GM23338 (cell line): Measurements from ENCODE around the gene LSM12. TPM values are rescaled to one million over a fixed set of nuclear protein-coding genes. Genes with fewer than 3 reads are reported as not detected.

Experiments
- ATAC-seq: fragments of 200-7000 bp; cut with Tn5 transposase; 3 replicates; pipeline ENCODE4 v1.9.1; 2020
- DNase-seq: peaks from one replicate; pipeline ENCODE4 v3.0.0-alpha.2; 2015; ENCODE audit warnings: low spot score
- H2AFZ ChIP-seq: fragments of 200-600 bp; sonication (generic); 2 replicates; pipeline ENCODE4 v1.8.0; 2016; ENCODE audit warnings: antibody characterized with exemption, mild to moderate bottlenecking, moderate library complexity
- H3F3A ChIP-seq: fragments of 200-600 bp; sonication (generic); replicated peaks from 2 replicates; pipeline ENCODE4 v1.8.0; 2017; ENCODE audit warnings: antibody characterized with exemption, mixed run types, low read depth
- H3K27ac ChIP-seq: fragments of 200-600 bp; sonication (generic); 2 replicates; pipeline ENCODE4 v1.6.1; 2016; ENCODE audit warnings: low read depth
- H3K27me3 ChIP-seq: fragments of 200-600 bp; sonication (generic); 2 replicates; pipeline ENCODE4 v1.8.0; 2016; ENCODE audit warnings: mild to moderate bottlenecking, mixed run types, moderate library complexity; ENCODE audit not compliant: insufficient read depth
- H3K36me3 ChIP-seq: fragments of 200-600 bp; sonication (generic); 2 replicates; pipeline ENCODE4 v1.8.0; 2016; ENCODE audit warnings: mild to moderate bottlenecking; ENCODE audit not compliant: insufficient read depth
- H3K4me1 ChIP-seq: fragments of 200-600 bp; sonication (generic); 2 replicates; pipeline ENCODE4 v1.8.0; 2016; ENCODE audit warnings: mild to moderate bottlenecking, moderate library complexity; ENCODE audit not compliant: insufficient read depth
- H3K4me2 ChIP-seq: fragments of 200-600 bp; sonication (generic); 2 replicates; pipeline ENCODE4 v1.7.1; 2017; ENCODE audit warnings: mixed run types
- H3K4me3 ChIP-seq: fragments of 200-600 bp; sonication (generic); 2 replicates; pipeline ENCODE4 v1.6.1; 2016; ENCODE audit warnings: mixed run types
- H3K79me2 ChIP-seq: fragments of 200-600 bp; sonication (generic); replicated peaks from 2 replicates; pipeline ENCODE4 v1.8.0; 2017; ENCODE audit warnings: mild to moderate bottlenecking; ENCODE audit not compliant: insufficient read depth
- H3K9me2 ChIP-seq: fragments of 200-600 bp; sonication (generic); 2 replicates; pipeline ENCODE4 v1.8.0; 2017; ENCODE audit not compliant: insufficient read depth
- H4K20me1 ChIP-seq: fragments of 200-600 bp; sonication (generic); replicated peaks from 2 replicates; pipeline ENCODE4 v1.8.0; 2017; ENCODE audit warnings: mild to moderate bottlenecking; ENCODE audit not compliant: insufficient read depth
- H3K27ac Mint-ChIP-seq: 2 replicates; pipeline ENCODE4 v1.8.0; 2020; ENCODE audit warnings: inconsistent platforms, mild to moderate bottlenecking, moderate library complexity, mixed read lengths
- H3K27me3 Mint-ChIP-seq: 3 replicates; pipeline ENCODE4 v1.8.0; 2022; ENCODE audit warnings: low read depth, mild to moderate bottlenecking, moderate library complexity, mixed read lengths, inconsistent platforms; ENCODE audit not compliant: insufficient read depth, poor library complexity
- H3K36me3 Mint-ChIP-seq: 3 replicates; pipeline ENCODE4 v1.8.0; 2021; ENCODE audit warnings: low read depth, mild to moderate bottlenecking, inconsistent platforms, moderate library complexity, mixed read lengths
- H3K4me1 Mint-ChIP-seq: 3 replicates; pipeline ENCODE4 v1.8.0; 2020; ENCODE audit warnings: mild to moderate bottlenecking, inconsistent platforms, mixed read lengths
- H3K4me3 Mint-ChIP-seq: 3 replicates; pipeline ENCODE4 v1.8.0; 2021; ENCODE audit warnings: moderate library complexity, mild to moderate bottlenecking, inconsistent platforms, mixed read lengths
- H3K9me3 Mint-ChIP-seq: 3 replicates; pipeline ENCODE4 v1.8.0; 2020; ENCODE audit warnings: moderate library complexity, mild to moderate bottlenecking, inconsistent platforms, mixed read lengths
- CREB1 ChIP-seq: fragments of 250-450 bp; sonication (Bioruptor Pico); IDR thresholded peaks from 2 replicates; pipeline ENCODE4 v1.5.0; 2020; ENCODE audit warnings: low read depth, mild to moderate bottlenecking, moderate library complexity
- CTCF ChIP-seq, 2 experiments: fragments of 200-600 bp in 1 of 2; sonication (generic) in 1 of 2; conservative IDR thresholded peaks; 2 replicates each; pipeline versions ENCODE4 v1.5.1 to v1.6.1; 2016 to 2017; ENCODE audit warnings: antibody characterized with exemption in 2 of 2, low read depth in 2 of 2, mild to moderate bottlenecking in 2 of 2, moderate library complexity in 1 of 2
- EZH2 ChIP-seq: fragments of 200-600 bp; sonication (generic); IDR thresholded peaks from one replicate; pipeline ENCODE4 v1.8.0; 2017; ENCODE audit warnings: antibody characterized with exemption, mild to moderate bottlenecking, low read depth; ENCODE audit not compliant: unreplicated experiment
- EZH2phosphoT487 ChIP-seq: fragments of 200-600 bp; sonication (generic); IDR thresholded peaks from one replicate; pipeline ENCODE4 v1.8.1; 2018; ENCODE audit warnings: antibody characterized with exemption; ENCODE audit not compliant: unreplicated experiment
- JUNB ChIP-seq: IDR thresholded peaks from one replicate; pipeline ENCODE4 v1.6.1; 2016; ENCODE audit warnings: antibody characterized with exemption; ENCODE audit not compliant: unreplicated experiment
- NANOG ChIP-seq: IDR thresholded peaks from 2 replicates; pipeline ENCODE4 v1.6.1; 2016; ENCODE audit warnings: antibody characterized with exemption, borderline replicate concordance
- POLR2AphosphoS5 ChIP-seq: IDR thresholded peaks from 2 replicates; pipeline ENCODE4 v1.6.1; 2016; ENCODE audit warnings: antibody characterized with exemption, low read depth
- STAT1 ChIP-seq: IDR thresholded peaks from one replicate; pipeline ENCODE4 v1.6.1; 2016; ENCODE audit warnings: antibody characterized with exemption; ENCODE audit not compliant: unreplicated experiment
- ZNF114 ChIP-seq: fragments of 250-450 bp; sonication (Bioruptor Pico); IDR thresholded peaks from 2 replicates; pipeline ENCODE4 v1.5.0; 2020; ENCODE audit warnings: mild to moderate bottlenecking, moderate library complexity
- ZNF331 ChIP-seq: fragments of 250-450 bp; sonication (Bioruptor Pico); IDR thresholded peaks from 2 replicates; pipeline ENCODE4 v1.5.0; 2020; ENCODE audit warnings: low read depth, mild to moderate bottlenecking, moderate library complexity
- polyA plus RNA-seq: library from polyadenylated mRNA; unstranded; fragments of >200 nt; fragmentation: Nextera tagmentation; extraction: Ambion mirVana; gene quantifications from 2 replicates; pipeline ENCODE4 v1.2.1, GENCODE V29; 2016
- total RNA-seq: library from RNA; depleted of rRNA; stranded (reverse); fragments of >200 nt; shearing (Covaris generic); gene quantifications from 2 replicates; pipeline ENCODE4 v1.2.3, GENCODE V29; 2014
- TF ChIP-seq, protein P1 (sequence below): fragments of 250-450 bp; sonication (Bioruptor Pico); IDR thresholded peaks from 2 replicates; pipeline ENCODE4 v1.5.0; 2020; ENCODE audit warnings: mild to moderate bottlenecking, moderate library complexity
- TF ChIP-seq, protein P2 (sequence below): IDR thresholded peaks from one replicate; pipeline ENCODE4 v1.6.1; 2018; ENCODE audit warnings: antibody characterized with exemption; ENCODE audit not compliant: unreplicated experiment
- TF ChIP-seq, protein P3 (sequence below): IDR thresholded peaks from 2 replicates; pipeline ENCODE4 v1.6.1; 2016; ENCODE audit warnings: antibody characterized with exemption

Gene LSM12
- total and polyA plus RNA-seq, 2 experiments from 2014 or later = 72.7 to 241 TPM

- peaks cover 10% of the 10 kb centered on the region for H3K4me1 ChIP-seq
- H3K4me3 ChIP-seq = no peak overlapping the region
- no peaks in the 10 kb centered on the region for H3K79me2 ChIP-seq
- H3K4me3 Mint-ChIP-seq = no peak overlapping the region
- H3K9me2 ChIP-seq = no peaks in the 10 kb centered on the region
- H2AFZ ChIP-seq = no peak overlapping the region
- no peak overlapping the region for H3K4me2 ChIP-seq
- H3K27ac ChIP-seq = no peak overlapping the region
- no peaks in the 10 kb centered on the region; the same call in 2 of the 3 replicates for H3K9me3 Mint-ChIP-seq
- no peaks in the 10 kb centered on the region for H3K27me3 ChIP-seq
- H3F3A ChIP-seq = 0 out of 2 replicates have a peak, but pooled peaks cover 13% of the 10 kb centered on the region
- H4K20me1 ChIP-seq = no peaks in the 10 kb centered on the region; the same call in 1 of the 2 replicates
- no peak overlapping the region for H3K27ac Mint-ChIP-seq
- DNase-seq (no peak), ATAC-seq (no peak)
- H3K4me1 Mint-ChIP-seq = peaks cover 35% of the 10 kb centered on the region
- peaks cover 23% of the 10 kb centered on the region for H3K27me3 Mint-ChIP-seq
- no peak for TF ChIP-seq ZNF331 (CRISPR knock-in tag)
- TF ChIP-seq, protein P1, sequence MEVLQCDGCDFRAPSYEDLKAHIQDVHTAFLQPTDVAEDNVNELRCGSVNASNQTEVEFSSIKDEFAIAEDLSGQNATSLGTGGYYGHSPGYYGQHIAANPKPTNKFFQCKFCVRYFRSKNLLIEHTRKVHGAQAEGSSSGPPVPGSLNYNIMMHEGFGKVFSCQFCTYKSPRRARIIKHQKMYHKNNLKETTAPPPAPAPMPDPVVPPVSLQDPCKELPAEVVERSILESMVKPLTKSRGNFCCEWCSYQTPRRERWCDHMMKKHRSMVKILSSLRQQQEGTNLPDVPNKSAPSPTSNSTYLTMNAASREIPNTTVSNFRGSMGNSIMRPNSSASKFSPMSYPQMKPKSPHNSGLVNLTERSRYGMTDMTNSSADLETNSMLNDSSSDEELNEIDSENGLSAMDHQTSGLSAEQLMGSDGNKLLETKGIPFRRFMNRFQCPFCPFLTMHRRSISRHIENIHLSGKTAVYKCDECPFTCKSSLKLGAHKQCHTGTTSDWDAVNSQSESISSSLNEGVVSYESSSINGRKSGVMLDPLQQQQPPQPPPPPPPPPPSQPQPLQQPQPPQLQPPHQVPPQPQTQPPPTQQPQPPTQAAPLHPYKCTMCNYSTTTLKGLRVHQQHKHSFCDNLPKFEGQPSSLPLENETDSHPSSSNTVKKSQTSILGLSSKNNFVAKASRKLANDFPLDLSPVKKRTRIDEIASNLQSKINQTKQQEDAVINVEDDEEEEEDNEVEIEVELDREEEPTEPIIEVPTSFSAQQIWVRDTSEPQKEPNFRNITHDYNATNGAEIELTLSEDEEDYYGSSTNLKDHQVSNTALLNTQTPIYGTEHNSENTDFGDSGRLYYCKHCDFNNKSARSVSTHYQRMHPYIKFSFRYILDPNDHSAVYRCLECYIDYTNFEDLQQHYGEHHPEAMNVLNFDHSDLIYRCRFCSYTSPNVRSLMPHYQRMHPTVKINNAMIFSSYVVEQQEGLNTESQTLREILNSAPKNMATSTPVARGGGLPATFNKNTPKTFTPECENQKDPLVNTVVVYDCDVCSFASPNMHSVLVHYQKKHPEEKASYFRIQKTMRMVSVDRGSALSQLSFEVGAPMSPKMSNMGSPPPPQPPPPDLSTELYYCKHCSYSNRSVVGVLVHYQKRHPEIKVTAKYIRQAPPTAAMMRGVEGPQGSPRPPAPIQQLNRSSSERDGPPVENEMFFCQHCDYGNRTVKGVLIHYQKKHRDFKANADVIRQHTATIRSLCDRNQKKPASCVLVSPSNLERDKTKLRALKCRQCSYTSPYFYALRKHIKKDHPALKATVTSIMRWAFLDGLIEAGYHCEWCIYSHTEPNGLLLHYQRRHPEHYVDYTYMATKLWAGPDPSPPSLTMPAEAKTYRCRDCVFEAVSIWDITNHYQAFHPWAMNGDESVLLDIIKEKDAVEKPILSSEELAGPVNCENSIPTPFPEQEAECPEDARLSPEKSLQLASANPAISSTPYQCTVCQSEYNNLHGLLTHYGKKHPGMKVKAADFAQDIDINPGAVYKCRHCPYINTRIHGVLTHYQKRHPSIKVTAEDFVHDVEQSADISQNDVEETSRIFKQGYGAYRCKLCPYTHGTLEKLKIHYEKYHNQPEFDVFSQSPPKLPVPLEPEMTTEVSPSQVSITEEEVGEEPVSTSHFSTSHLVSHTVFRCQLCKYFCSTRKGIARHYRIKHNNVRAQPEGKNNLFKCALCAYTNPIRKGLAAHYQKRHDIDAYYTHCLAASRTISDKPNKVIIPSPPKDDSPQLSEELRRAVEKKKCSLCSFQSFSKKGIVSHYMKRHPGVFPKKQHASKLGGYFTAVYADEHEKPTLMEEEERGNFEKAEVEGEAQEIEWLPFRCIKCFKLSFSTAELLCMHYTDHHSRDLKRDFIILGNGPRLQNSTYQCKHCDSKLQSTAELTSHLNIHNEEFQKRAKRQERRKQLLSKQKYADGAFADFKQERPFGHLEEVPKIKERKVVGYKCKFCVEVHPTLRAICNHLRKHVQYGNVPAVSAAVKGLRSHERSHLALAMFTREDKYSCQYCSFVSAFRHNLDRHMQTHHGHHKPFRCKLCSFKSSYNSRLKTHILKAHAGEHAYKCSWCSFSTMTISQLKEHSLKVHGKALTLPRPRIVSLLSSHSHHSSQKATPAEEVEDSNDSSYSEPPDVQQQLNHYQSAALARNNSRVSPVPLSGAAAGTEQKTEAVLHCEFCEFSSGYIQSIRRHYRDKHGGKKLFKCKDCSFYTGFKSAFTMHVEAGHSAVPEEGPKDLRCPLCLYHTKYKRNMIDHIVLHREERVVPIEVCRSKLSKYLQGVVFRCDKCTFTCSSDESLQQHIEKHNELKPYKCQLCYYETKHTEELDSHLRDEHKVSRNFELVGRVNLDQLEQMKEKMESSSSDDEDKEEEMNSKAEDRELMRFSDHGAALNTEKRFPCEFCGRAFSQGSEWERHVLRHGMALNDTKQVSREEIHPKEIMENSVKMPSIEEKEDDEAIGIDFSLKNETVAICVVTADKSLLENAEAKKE = no peak
- TF ChIP-seq POLR2AphosphoS5 = no peak
- TF ChIP-seq, protein P2, sequence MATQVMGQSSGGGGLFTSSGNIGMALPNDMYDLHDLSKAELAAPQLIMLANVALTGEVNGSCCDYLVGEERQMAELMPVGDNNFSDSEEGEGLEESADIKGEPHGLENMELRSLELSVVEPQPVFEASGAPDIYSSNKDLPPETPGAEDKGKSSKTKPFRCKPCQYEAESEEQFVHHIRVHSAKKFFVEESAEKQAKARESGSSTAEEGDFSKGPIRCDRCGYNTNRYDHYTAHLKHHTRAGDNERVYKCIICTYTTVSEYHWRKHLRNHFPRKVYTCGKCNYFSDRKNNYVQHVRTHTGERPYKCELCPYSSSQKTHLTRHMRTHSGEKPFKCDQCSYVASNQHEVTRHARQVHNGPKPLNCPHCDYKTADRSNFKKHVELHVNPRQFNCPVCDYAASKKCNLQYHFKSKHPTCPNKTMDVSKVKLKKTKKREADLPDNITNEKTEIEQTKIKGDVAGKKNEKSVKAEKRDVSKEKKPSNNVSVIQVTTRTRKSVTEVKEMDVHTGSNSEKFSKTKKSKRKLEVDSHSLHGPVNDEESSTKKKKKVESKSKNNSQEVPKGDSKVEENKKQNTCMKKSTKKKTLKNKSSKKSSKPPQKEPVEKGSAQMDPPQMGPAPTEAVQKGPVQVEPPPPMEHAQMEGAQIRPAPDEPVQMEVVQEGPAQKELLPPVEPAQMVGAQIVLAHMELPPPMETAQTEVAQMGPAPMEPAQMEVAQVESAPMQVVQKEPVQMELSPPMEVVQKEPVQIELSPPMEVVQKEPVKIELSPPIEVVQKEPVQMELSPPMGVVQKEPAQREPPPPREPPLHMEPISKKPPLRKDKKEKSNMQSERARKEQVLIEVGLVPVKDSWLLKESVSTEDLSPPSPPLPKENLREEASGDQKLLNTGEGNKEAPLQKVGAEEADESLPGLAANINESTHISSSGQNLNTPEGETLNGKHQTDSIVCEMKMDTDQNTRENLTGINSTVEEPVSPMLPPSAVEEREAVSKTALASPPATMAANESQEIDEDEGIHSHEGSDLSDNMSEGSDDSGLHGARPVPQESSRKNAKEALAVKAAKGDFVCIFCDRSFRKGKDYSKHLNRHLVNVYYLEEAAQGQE = no peak
- TF ChIP-seq ZNF114 = no peak
- TF ChIP-seq STAT1 = no peak
- TF ChIP-seq NANOG = no peak
- no peak for TF ChIP-seq EZH2phosphoT487
- no peak for TF ChIP-seq CREB1 (CRISPR knock-in tag)
- TF ChIP-seq JUNB = no peak
- TF ChIP-seq CTCF (conservative IDR thresholded peaks at IDR 0.05; ENCODE audit: low read depth in 2 of 2) = no peak
- TF ChIP-seq, protein P3, sequence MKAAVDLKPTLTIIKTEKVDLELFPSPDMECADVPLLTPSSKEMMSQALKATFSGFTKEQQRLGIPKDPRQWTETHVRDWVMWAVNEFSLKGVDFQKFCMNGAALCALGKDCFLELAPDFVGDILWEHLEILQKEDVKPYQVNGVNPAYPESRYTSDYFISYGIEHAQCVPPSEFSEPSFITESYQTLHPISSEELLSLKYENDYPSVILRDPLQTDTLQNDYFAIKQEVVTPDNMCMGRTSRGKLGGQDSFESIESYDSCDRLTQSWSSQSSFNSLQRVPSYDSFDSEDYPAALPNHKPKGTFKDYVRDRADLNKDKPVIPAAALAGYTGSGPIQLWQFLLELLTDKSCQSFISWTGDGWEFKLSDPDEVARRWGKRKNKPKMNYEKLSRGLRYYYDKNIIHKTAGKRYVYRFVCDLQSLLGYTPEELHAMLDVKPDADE = no peak
- no peak for TF ChIP-seq EZH2
- H3K36me3 Mint-ChIP-seq = peaks cover 63% of the 10 kb centered on the region
- no peaks in the 10 kb centered on the region; the same call in 1 of the 2 replicates for H3K36me3 ChIP-seq
Measured at GRCh38 chr17:44082256-44082927, 15.9 kb upstream of the LSM12 start.
